Esophagus squamous epithelium (tissue), 5 donors: Measurements from ENCODE around the gene UBE2J2. TPM values are rescaled to one million over a fixed set of nuclear protein-coding genes. Genes with fewer than 3 reads are reported as not detected.

Experiments used
- DNase-seq: peaks from one replicate; lab custom pipeline; 2025; lab: John Stamatoyannopoulos, UW
- H3K27ac ChIP-seq, 4 donors: fragments of 200-600 bp; sonication (generic); one replicate each; pipeline ENCODE4 v1.5.1; 2016 to 2019; ENCODE audit warnings: mild to moderate bottlenecking in 1 of 4
- H3K27me3 ChIP-seq, 4 donors: fragments of 200-600 bp; sonication (generic); 1 replicate in 3 of 4; 2 replicates in 1 of 4; pipeline versions ENCODE4 v1.5.1 to v1.6.0; 2017 to 2021; ENCODE audit warnings: antibody characterized with exemption in 1 of 4
- H3K36me3 ChIP-seq, 3 donors: fragments of 200-600 bp; sonication (generic); one replicate each; pipeline ENCODE4 v1.5.1; 2016 to 2019
- H3K4me1 ChIP-seq, 3 donors: fragments of 200-600 bp; sonication (generic); one replicate each; pipeline ENCODE4 v1.5.1; 2017 to 2019
- H3K4me3 ChIP-seq, 4 donors: fragments of 200-600 bp; sonication (generic); 1 replicate in 3 of 4; 2 replicates in 1 of 4; pipeline ENCODE4 v1.5.1; 2016 to 2019; ENCODE audit warnings: mild to moderate bottlenecking in 2 of 4, moderate library complexity in 1 of 4
- H3K9me3 ChIP-seq, 3 donors: fragments of 200-600 bp; sonication (generic); one replicate each; pipeline ENCODE4 v1.5.1; 2016 to 2019
- POLR2A ChIP-seq, 4 donors: fragments of 450-650 bp; IDR thresholded peaks; one replicate each; pipeline ENCODE4 v1.6.1; 2017; ENCODE audit warnings: antibody characterized with exemption in 4 of 4, mild to moderate bottlenecking in 4 of 4, moderate library complexity in 3 of 4
- WGBS, 2 donors: methylation state at CpG; one replicate each; pipeline ENCODE4 v1.1.5; 2018; 5-methylcytosine and 5-hydroxymethylcytosine counted together
- intact Hi-C: fragments of 100-400 bp; cut with DNase I; formaldehyde crosslinking; loops from one replicate; pipeline ENCODE4 v1.15.0; 2022
- total RNA-seq, 4 donors: library from RNA; depleted of rRNA; stranded (reverse); fragments of >200 nt; gene quantifications; one replicate each; pipeline ENCODE4 v1.1.0, GENCODE V29; 2016
- TF ChIP-seq, protein P1 (sequence below), 6 experiments: fragments of 450-650 bp in 4 of 6; fragments of 200-600 bp in 2 of 6; sonication (generic) in 2 of 6; IDR thresholded peaks; one replicate each; pipeline ENCODE4 v1.5.1; 2016 to 2019; ENCODE audit warnings: antibody characterized with exemption in 6 of 6, mild to moderate bottlenecking in 4 of 6, moderate library complexity in 4 of 6
- donor health status: DM: yes; HTN: yes; CAD: no.

UBE2J2 gene
- total RNA-seq, 4 donors from 2014 or later, result 32.6 to 54.3 (median 42.5) TPM

GRCh38 chr1:1283821-1284220 lies 10.2 kb upstream of the UBE2J2 start:
- Histone ChIP-seq H3K36me3 (no peaks in the 10 kb centered on the region), H3K4me1 (peaks cover 9 to 34% (median 10%) of the 10 kb centered on the region in 3 donors), H3K4me3 (no peak overlapping the region), H3K27ac (no peak overlapping the region), H3K27me3 (peaks cover 0 to 39% (median 0%) of the 10 kb centered on the region in 4 donors), H3K9me3 (no peaks in the 10 kb centered on the region)
- intact Hi-C loops, result no loop called here
- no peak for TF ChIP-seq POLR2A (IDR thresholded peaks at IDR 0.05)
- TF ChIP-seq, protein P1, sequence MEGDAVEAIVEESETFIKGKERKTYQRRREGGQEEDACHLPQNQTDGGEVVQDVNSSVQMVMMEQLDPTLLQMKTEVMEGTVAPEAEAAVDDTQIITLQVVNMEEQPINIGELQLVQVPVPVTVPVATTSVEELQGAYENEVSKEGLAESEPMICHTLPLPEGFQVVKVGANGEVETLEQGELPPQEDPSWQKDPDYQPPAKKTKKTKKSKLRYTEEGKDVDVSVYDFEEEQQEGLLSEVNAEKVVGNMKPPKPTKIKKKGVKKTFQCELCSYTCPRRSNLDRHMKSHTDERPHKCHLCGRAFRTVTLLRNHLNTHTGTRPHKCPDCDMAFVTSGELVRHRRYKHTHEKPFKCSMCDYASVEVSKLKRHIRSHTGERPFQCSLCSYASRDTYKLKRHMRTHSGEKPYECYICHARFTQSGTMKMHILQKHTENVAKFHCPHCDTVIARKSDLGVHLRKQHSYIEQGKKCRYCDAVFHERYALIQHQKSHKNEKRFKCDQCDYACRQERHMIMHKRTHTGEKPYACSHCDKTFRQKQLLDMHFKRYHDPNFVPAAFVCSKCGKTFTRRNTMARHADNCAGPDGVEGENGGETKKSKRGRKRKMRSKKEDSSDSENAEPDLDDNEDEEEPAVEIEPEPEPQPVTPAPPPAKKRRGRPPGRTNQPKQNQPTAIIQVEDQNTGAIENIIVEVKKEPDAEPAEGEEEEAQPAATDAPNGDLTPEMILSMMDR (IDR thresholded peaks at IDR 0.05), result no peak
- WGBS, 2 donors, result 17% methylated on average over 1 of the region's 9 CpGs; no CpG with 5 or more reads in 1 of the 2 donors
- no peak for DNase-seq

GRCh38 chr1:1282998-1283397 lies 9.3 kb upstream of the UBE2J2 start:
- H3K27ac ChIP-seq, result no peak overlapping the region
- no peak for DNase-seq
- no peaks in the 10 kb centered on the region for H3K9me3 ChIP-seq
- WGBS, 2 donors, result 42 to 66% methylated on average over 6 to 7 of the region's 14 CpGs
- peaks cover 9 to 34% (median 10%) of the 10 kb centered on the region in 3 donors for H3K4me1 ChIP-seq
- TF ChIP-seq, protein P1 (IDR thresholded peaks at IDR 0.05), result no peak
- no peak overlapping the region for H3K4me3 ChIP-seq
- peaks cover 0 to 38% (median 0%) of the 10 kb centered on the region in 4 donors for H3K27me3 ChIP-seq
- no peaks in the 10 kb centered on the region for H3K36me3 ChIP-seq
- intact Hi-C loops, result no loop called here

DNA sequence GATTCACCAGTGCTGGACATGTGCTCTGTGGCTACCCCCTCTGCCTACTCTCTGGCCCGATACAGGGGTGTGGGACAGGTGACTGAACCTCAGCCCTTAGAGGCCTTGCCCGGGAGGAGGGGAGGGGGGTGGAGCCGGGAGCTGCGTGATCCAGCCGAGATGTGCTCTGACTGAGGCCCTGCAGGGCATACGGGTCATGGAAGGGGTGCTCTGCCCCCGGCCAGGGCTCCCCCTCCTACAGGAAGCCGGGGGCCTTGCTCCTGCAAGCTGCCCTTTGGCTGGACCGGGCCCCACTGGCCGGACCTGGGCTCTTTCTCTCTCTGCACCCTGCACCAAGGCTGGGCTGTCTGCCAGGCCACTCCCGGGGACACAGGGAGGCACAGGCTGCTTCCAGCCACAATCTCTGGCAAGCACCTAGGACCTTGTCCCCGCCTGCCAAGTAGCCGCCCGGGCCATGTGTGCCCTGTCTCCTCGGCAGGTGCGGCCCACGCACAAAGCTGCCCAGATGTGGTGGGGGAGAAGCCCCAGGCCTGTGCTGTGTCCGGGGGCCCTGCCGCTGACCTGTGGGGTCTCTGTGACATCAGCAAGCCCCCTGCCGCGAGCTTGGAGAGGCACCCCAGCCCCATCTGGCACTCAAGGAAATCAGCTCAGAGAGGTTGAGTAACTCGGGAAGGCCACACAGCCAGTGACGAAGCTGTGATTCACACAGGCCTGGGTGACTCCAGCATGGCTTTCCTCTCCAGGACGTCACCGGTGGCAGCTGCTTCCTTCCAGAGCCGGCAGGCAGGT lies 8.1 kb upstream of the UBE2J2 start:
- intact Hi-C loops, result no loop called here

DNA sequence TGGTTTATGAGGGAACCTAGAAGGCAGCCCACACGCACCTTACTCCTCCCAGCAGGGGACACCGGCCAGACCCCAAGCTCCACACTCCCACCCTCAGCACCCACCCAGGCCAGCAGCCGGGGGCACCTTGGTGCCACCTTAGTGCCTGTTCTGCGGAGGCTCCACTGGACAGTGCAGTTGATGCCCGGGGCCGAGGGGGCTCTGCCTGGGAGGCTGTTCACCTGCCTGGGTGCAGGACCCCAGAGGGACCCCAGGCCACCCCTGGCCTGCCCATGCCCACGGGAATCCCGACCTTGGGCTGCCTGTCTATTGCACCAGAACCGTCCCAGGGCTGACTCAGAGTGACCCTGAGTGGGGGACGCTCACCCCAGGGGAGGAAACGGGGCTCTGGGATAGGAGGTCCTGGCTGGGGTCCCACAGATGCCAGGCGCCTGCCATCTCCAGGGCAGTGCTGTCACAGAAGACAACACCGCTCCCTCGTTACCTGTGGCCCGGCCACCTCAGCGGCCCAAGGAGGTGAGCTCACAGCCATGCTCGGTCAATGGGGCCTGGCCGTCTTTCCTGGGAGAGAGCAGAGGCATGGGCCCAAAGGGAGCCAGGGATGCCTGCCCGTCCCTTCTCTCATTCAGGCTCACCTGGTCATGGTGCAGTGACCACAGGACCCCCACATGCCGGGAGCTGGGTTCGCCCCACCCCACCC lies 7.3 kb upstream of the UBE2J2 start:
- Histone ChIP-seq H3K4me3 (no peak overlapping the region), H3K27me3 (peaks cover 0 to 17% (median 0%) of the 10 kb centered on the region in 4 donors), H3K4me1 (peaks cover 9 to 34% (median 10%) of the 10 kb centered on the region in 3 donors), H3K9me3 (no peaks in the 10 kb centered on the region), H3K36me3 (no peaks in the 10 kb centered on the region), H3K27ac (peak overlapping the region in 1 of 4 donors; percentile 70)
- DNase-seq, result no peak
- TF ChIP-seq, protein P1 (IDR thresholded peaks at IDR 0.05), result no peak
- no peak for TF ChIP-seq POLR2A (IDR thresholded peaks at IDR 0.05)
- intact Hi-C loops, result no loop called here
- 85 to 92% methylated on average over 3 to 10 of the region's 21 CpGs for WGBS, 2 donors

More for the DNA sequence above, 8.1 kb upstream of the UBE2J2 start:
- no peak for DNase-seq
- Histone ChIP-seq H3K27ac (peak overlapping the region; percentile 67 to 73 (median 70)), H3K4me1 (peaks cover 9 to 34% (median 10%) of the 10 kb centered on the region in 3 donors), H3K27me3 (peaks cover 0 to 25% (median 0%) of the 10 kb centered on the region in 4 donors), H3K4me3 (no peak overlapping the region), H3K9me3 (no peaks in the 10 kb centered on the region), H3K36me3 (no peaks in the 10 kb centered on the region)
- no peak for TF ChIP-seq POLR2A (IDR thresholded peaks at IDR 0.05)
- TF ChIP-seq, protein P1 (IDR thresholded peaks at IDR 0.05), result no peak
- WGBS, 2 donors, result 40% methylated on average over 1 of the region's 26 CpGs; no CpG with 5 or more reads in 1 of the 2 donors

- Histone ChIP-seq H3K36me3 (no peaks in the 10 kb centered on the region), H3K27ac (no peak overlapping the region), H3K27me3 (no peaks in the 10 kb centered on the region), H3K4me1 (peaks cover 16 to 42% (median 17%) of the 10 kb centered on the region in 3 donors), H3K9me3 (no peaks in the 10 kb centered on the region), H3K4me3 (no peak overlapping the region)
- WGBS, 2 donors, result 82 to 93% methylated on average over 10 to 12 of the region's 17 CpGs
- no peak for DNase-seq
- intact Hi-C loops, result no loop called here
- TF ChIP-seq, protein P1 (IDR thresholded peaks at IDR 0.05), result no peak
- no peak for TF ChIP-seq POLR2A (IDR thresholded peaks at IDR 0.05)
Observed at GRCh38 chr1:1279028-1279427, 5.4 kb upstream of the UBE2J2 start.
